GM12891 (cell line): ENCODE measurements around the gene UBE3B.

Experiments
- DNase-seq: peaks from one replicate; pipeline ENCODE4 v3.0.0; 2011; ENCODE audit warnings: low spot score; ENCODE audit not compliant: insufficient read length
- FAIRE-seq: peaks from 2 replicates; lab custom pipeline; 2011; peaks lifted over from hg19 to GRCh38; lab: Jason Lieb, UNC
- PAX5 ChIP-seq: IDR thresholded peaks from 2 replicates; pipeline ENCODE4 v1.6.1; 2011; ENCODE audit warnings: low read length, moderate library complexity, mild to moderate bottlenecking; ENCODE audit not compliant: insufficient read depth, severe bottlenecking
- POLR2A ChIP-seq: IDR thresholded peaks from 2 replicates; pipeline ENCODE4 v1.6.1; 2011; ENCODE audit warnings: low read depth, low read length, control low read depth
- POLR2AphosphoS5 ChIP-seq: IDR thresholded peaks from 2 replicates; pipeline ENCODE4 v1.6.1; 2011; ENCODE audit warnings: low read depth, low read length, control low read depth
- POU2F2 ChIP-seq: IDR thresholded peaks from 2 replicates; pipeline ENCODE4 v1.6.1; 2011; ENCODE audit warnings: low read depth, mild to moderate bottlenecking, control low read depth, low read length, moderate library complexity
- SPI1 ChIP-seq: IDR thresholded peaks from 2 replicates; pipeline ENCODE4 v1.6.1; 2011; ENCODE audit warnings: low read depth, low read length, control low read depth
- TAF1 ChIP-seq: IDR thresholded peaks from 2 replicates; pipeline ENCODE4 v1.6.1; 2011; ENCODE audit warnings: low read depth, low read length, control low read depth

UBE3B gene

GRCh38 chr12:109573914-109574244 lies 96.4 kb downstream of the UBE3B start:
- FAIRE-seq (no peak), DNase-seq (no peak)
- TF ChIP-seq TAF1 = no peak
- no peak for TF ChIP-seq PAX5
- no peak for TF ChIP-seq SPI1
- no peak for TF ChIP-seq POLR2AphosphoS5
- no peak for TF ChIP-seq POU2F2
- TF ChIP-seq POLR2A = no peak

- DNase-seq = no peak
- TF ChIP-seq PAX5 = no peak
- no peak for TF ChIP-seq POU2F2
- no peak for TF ChIP-seq SPI1
- no peak for TF ChIP-seq POLR2AphosphoS5
- TF ChIP-seq TAF1 = no peak
- no peak for FAIRE-seq
Measured at GRCh38 chr12:109575683-109576082, 98.2 kb downstream of the UBE3B start.

- no peak for TF ChIP-seq POLR2AphosphoS5
- no peak for TF ChIP-seq POU2F2
- TF ChIP-seq POLR2A = no peak
- no peak for TF ChIP-seq TAF1
- TF ChIP-seq SPI1 = no peak
- TF ChIP-seq PAX5 = no peak
- no peak for FAIRE-seq
Measured at GRCh38 chr12:109577311-109577710, 99.9 kb downstream of the UBE3B start.

GRCh38 chr12:109578330-109578927 lies 101.0 kb downstream of the UBE3B start:
- no peak for FAIRE-seq
- DNase-seq = no peak
- TF ChIP-seq PAX5 = no peak
- no peak for TF ChIP-seq POLR2AphosphoS5
- TF ChIP-seq POLR2A = no peak
- no peak for TF ChIP-seq SPI1
- TF ChIP-seq TAF1 = no peak
- TF ChIP-seq POU2F2 = no peak

More at GRCh38 chr12:109577311-109577710, 99.9 kb downstream of the UBE3B start:
- DNase-seq = no peak

GRCh38 chr12:109579639-109580038 lies 102.2 kb downstream of the UBE3B start:
- DNase-seq (no peak), FAIRE-seq (no peak)
- TF ChIP-seq POU2F2 = no peak
- TF ChIP-seq SPI1 = no peak
- no peak for TF ChIP-seq TAF1
- no peak for TF ChIP-seq POLR2A
- TF ChIP-seq POLR2AphosphoS5 = no peak
- no peak for TF ChIP-seq PAX5

- DNase-seq (no peak), FAIRE-seq (no peak)
- TF ChIP-seq PAX5 (no peak), POU2F2 (no peak), TAF1 (no peak), POLR2A (no peak), SPI1 (no peak), POLR2AphosphoS5 (no peak)
Measured at GRCh38 chr12:109580272-109580671, 102.8 kb downstream of the UBE3B start.

- FAIRE-seq = no peak
- DNase-seq = no peak
- TF ChIP-seq PAX5 (no peak), TAF1 (no peak), SPI1 (no peak), POLR2AphosphoS5 (no peak), POLR2A (no peak), POU2F2 (no peak)
Measured at GRCh38 chr12:109580684-109581333, 103.4 kb downstream of the UBE3B start.

GRCh38 chr12:109581334-109581691 lies 103.9 kb downstream of the UBE3B start:
- DNase-seq (no peak), FAIRE-seq (no peak)
- no peak for TF ChIP-seq SPI1
- no peak for TF ChIP-seq POLR2A
- no peak for TF ChIP-seq PAX5
- no peak for TF ChIP-seq POLR2AphosphoS5
- no peak for TF ChIP-seq TAF1
- TF ChIP-seq POU2F2 = no peak

- no peak for DNase-seq
- TF ChIP-seq POLR2A (no peak), TAF1 (no peak)
- no peak for FAIRE-seq
Measured at GRCh38 chr12:109581856-109582255, 104.4 kb downstream of the UBE3B start.

GRCh38 chr12:109582636-109583035 lies 105.2 kb downstream of the UBE3B start:
- no peak for FAIRE-seq
- TF ChIP-seq POLR2A = no peak
- no peak for TF ChIP-seq PAX5
- TF ChIP-seq TAF1 = no peak
- DNase-seq = no peak
